Ectodermal cell (in vitro differentiated cells): ENCODE data around the gene VAT1L.
"Not testable (repeated sequence)": the region's sequence is repeated elsewhere in the genome, so short reads cannot be mapped to it uniquely, and the experiment has no call there.

Source experiments
- H3K27ac ChIP-seq: 2 replicates; pipeline ENCODE4 v1.7.0; 2013; ENCODE audit warnings: mild to moderate bottlenecking, low read depth, low read length; ENCODE audit not compliant: insufficient read depth, poor library complexity, severe bottlenecking
- H3K27me3 ChIP-seq: 2 replicates; pipeline ENCODE4 v1.7.0; 2013; ENCODE audit warnings: mild to moderate bottlenecking, low read length; ENCODE audit not compliant: insufficient read depth, control insufficient read depth, poor library complexity, severe bottlenecking
- H3K36me3 ChIP-seq: one replicate; pipeline ENCODE4 v1.7.0; 2013; ENCODE audit warnings: low read length; ENCODE audit not compliant: control insufficient read depth, insufficient read depth
- H3K4me1 ChIP-seq: one replicate; pipeline ENCODE4 v1.7.0; 2013; ENCODE audit warnings: low read length; ENCODE audit not compliant: control insufficient read depth, insufficient read depth
- H3K4me3 ChIP-seq: 2 replicates; pipeline ENCODE4 v1.7.0; 2013; ENCODE audit warnings: low read depth, low read length, control low read depth; ENCODE audit not compliant: insufficient read depth
- H3K9me3 ChIP-seq: 2 replicates; pipeline ENCODE4 v1.7.0; 2013; ENCODE audit warnings: mild to moderate bottlenecking, low read length, moderate library complexity; ENCODE audit not compliant: control insufficient read depth
- WGBS, 2 experiments: methylation state at CpG; one replicate each; pipeline ENCODE4 v1.1.7; 2013; ENCODE audit warnings: missing lambda C conversion rate in 2 of 2; 5-methylcytosine and 5-hydroxymethylcytosine counted together

Gene VAT1L

DNA sequence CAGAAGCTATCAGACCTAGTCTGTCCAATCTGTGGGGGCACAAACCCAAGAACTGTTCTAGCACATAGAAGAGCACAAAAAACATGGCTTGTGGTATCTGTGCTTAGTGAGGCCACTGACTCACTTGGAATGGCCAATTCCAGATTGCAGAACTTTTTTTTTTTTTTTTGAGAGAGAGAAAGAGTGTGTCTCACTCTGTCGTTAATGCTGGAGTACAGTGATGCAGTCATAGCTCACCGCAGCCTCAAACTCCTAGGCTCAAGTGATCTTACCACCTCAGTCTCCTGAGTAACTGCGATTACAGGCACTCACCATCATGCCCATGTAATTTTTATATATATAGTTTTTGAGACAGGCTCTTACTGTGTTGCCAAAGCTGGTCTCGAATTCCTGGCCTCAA is 156.8 kb downstream of the VAT1L start:
- Histone ChIP-seq H3K27me3 (no peaks in the 10 kb centered on the region), H3K9me3 (no peaks in the 10 kb centered on the region), H3K27ac (no peak overlapping the region), H3K4me3 (no peak overlapping the region), H3K36me3 (no peaks in the 10 kb centered on the region), H3K4me1 (peaks cover 7% of the 10 kb centered on the region)
- WGBS, 2 experiments, result 93% methylated on average over 4 of the region's 4 CpGs

DNA sequence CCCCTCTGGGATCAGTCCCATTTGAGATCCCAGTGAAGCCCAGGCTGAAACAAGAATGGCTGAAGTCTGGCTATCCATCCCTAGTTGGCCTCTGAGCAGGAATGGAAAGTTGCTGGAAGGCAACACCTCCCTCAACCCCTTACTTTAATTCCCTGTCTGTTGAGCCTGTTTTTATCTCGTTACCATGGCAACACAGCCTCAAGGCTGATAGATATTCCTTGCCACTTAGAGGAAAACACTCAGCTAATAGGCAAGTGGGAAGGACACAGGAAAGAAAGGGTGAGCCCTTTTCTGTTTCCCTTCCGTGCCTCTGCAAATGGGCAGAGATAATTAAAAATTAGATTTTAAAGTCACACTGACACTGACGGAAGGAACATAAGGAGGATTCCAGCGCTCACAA is 158.5 kb downstream of the VAT1L start:
- Histone ChIP-seq H3K4me3 (no peak overlapping the region), H3K27ac (no peak overlapping the region), H3K27me3 (no peaks in the 10 kb centered on the region), H3K9me3 (no peaks in the 10 kb centered on the region), H3K4me1 (peaks cover 7% of the 10 kb centered on the region), H3K36me3 (no peaks in the 10 kb centered on the region)
- WGBS, 2 experiments, result 87 to 92% methylated on average over 4 of the region's 4 CpGs

DNA sequence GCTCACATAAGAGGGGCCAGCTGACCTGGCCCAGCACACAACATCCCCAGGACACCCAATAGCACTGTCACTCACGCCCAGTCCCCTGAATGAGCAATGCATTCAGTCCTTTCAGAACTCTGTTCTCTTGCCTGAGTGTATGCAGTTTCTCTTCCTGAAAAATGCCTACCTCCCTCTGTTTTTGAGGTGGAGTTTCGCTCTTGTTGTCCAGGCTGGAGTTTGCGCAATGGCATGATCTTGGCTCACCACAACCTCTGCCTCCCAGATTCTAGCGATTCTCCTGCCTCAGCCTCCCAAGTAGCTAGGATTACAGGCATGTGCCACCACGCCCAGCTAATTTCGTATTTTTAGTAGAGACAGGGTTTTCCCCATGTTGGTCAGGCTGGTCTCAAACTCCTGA is 159.2 kb downstream of the VAT1L start:
- H3K4me1 ChIP-seq, H3K9me3 ChIP-seq, H3K27me3 ChIP-seq, H3K36me3 ChIP-seq, H3K27ac ChIP-seq, H3K4me3 ChIP-seq: not testable (repeated sequence)
- WGBS, 2 experiments, result 92 to 94% methylated on average over 6 of the region's 6 CpGs

DNA sequence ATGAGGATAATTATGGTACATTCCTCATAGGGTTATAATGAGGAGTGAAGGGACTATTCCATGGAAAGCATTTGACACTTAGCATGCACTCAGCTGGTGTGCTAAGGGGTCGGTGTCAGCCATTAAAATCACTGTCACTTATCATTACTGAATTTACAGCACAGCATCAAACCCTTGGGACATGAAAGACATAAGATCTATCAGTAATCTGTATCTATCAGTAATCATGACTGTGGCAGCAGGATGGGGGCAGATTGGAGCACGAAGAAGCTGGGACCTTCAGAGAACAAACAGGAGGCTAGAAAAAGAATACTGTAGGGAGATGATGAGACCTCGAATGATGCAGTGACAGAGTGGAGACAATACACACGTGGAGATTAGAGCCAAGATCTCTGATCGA is 160.5 kb downstream of the VAT1L start:
- Histone ChIP-seq H3K27me3 (no peaks in the 10 kb centered on the region), H3K9me3 (no peaks in the 10 kb centered on the region), H3K4me3 (no peak overlapping the region), H3K27ac (no peak overlapping the region), H3K4me1 (peaks cover 7% of the 10 kb centered on the region), H3K36me3 (no peaks in the 10 kb centered on the region)
- WGBS, 2 experiments, result 86 to 88% methylated on average over 5 of the region's 5 CpGs

DNA sequence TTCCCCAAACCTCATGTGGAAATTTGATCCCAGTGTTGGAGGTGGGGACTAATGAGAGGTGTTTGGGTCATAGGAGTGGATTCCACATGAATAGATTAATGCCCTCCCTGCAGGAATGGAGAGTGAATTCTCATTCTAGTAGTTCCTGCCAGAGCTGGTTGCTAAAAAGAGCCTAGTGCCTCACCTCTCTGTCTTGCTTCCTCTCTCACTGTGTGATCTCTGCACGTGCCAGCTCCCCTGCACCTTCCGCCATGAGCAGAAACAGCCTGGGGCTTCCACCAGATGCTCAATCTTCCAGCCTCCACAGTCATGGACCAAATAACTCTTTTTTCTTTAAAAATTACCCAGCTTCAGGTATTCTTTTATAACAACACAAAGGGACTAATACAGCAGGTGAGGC is 161.1 kb downstream of the VAT1L start:
- H3K27me3 ChIP-seq, result no peaks in the 10 kb centered on the region
- H3K27ac ChIP-seq, result no peak overlapping the region
- H3K36me3 ChIP-seq, result no peaks in the 10 kb centered on the region
- peaks cover 7% of the 10 kb centered on the region for H3K4me1 ChIP-seq
- 85 to 92% methylated on average over 2 of the region's 2 CpGs for WGBS, 2 experiments
- H3K9me3 ChIP-seq, result no peaks in the 10 kb centered on the region
- no peak overlapping the region for H3K4me3 ChIP-seq

DNA sequence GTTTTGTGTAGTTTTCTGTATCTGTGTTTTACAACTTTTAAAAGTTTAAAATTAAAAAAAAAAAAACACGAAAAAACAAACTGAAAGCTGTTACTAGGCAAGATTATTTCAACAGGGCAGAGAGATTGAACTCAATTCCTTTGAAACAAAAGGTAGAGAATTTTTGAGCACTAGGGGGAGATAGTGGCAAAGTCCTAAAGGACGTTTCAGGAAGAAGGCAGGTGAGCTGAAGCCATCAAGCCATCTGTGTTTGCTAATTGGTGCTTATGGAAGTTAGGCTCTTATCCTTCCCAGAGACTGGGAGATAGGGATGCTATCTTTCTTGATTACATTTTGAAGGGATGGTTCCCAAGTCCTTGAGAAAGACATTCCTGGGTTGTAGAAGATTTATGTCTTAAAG is 163.4 kb downstream of the VAT1L start:
- Histone ChIP-seq H3K4me3 (no peak overlapping the region), H3K9me3 (no peaks in the 10 kb centered on the region), H3K27me3 (no peaks in the 10 kb centered on the region), H3K4me1 (peaks cover 4% of the 10 kb centered on the region), H3K27ac (no peak overlapping the region), H3K36me3 (no peaks in the 10 kb centered on the region)
- whole genome bisulfite sequencing, 2 experiments, result 52 to 53% methylated on average over 2 of the region's 2 CpGs

DNA sequence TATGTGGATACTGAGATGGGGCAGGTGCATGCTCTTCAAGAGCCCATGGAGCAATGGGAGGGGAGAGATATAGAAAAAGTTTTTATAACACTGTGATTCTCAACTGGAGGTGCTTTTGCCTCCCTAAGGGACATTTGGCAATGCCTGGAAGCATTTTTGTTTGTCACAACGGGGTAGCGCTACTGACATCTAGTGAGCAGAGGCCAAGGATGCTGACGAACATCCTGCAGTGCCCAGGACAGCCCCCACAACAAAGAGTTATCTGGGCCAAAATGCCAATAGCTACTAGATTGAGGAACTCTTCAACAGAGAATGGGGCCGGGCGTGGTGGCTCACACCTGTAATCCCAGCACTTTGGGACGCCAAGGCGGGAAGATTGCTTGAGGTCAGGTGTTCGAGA is 166.8 kb downstream of the VAT1L start:
- no peak overlapping the region for H3K27ac ChIP-seq
- H3K4me1 ChIP-seq, result no peaks in the 10 kb centered on the region
- no peaks in the 10 kb centered on the region for H3K36me3 ChIP-seq
- H3K4me3 ChIP-seq, result no peak overlapping the region
- WGBS, 2 experiments, result 88 to 89% methylated on average over 8 of the region's 8 CpGs
- H3K27me3 ChIP-seq, result no peaks in the 10 kb centered on the region
- H3K9me3 ChIP-seq, result no peaks in the 10 kb centered on the region

DNA sequence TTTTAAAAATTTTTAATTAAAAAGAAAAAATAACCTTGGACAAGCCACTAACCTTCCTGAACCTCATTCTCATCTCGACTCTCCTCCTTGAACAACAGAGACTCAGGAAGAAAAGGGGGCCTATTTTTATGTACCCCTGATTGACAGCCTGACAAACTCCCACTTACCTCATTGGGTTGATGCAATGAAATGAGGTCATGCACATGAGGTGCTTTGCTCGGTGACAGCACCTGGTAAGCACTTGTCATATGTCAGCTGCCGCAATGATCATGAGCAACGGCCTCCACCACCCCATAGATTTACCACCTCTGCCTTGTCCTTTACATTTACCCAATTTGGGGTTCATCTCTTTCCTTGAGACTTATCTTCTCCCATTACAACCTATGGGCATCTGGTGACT is 167.9 kb downstream of the VAT1L start:
- no peak overlapping the region for H3K4me3 ChIP-seq
- no peaks in the 10 kb centered on the region for H3K4me1 ChIP-seq
- H3K36me3 ChIP-seq, result no peaks in the 10 kb centered on the region
- no peaks in the 10 kb centered on the region for H3K9me3 ChIP-seq
- H3K27me3 ChIP-seq, result no peaks in the 10 kb centered on the region
- no peak overlapping the region for H3K27ac ChIP-seq
- WGBS, 2 experiments, result 94 to 95% methylated on average over 4 of the region's 4 CpGs

DNA sequence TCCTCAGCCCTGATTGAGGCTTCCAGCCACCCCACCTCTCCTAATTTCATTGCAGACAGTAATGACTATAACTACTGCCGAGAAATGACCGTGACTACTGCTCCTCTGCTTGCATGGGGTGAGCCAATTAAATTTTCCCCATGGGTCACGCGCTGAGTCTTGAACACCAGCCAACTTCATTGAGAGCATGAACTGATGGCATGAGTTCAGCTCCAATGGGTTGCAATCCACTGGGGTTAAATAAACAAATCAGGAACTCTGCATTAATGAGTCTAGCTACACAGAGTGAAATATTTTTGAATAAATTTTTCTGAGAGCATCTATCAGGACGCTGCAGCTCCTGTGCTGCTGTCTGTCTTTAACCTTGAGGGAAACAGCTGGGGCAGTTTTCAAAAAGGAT is 172.4 kb downstream of the VAT1L start:
- Histone ChIP-seq H3K9me3 (no peaks in the 10 kb centered on the region), H3K27me3 (no peaks in the 10 kb centered on the region), H3K27ac (no peak overlapping the region), H3K36me3 (no peaks in the 10 kb centered on the region), H3K4me3 (no peak overlapping the region), H3K4me1 (peaks cover 15% of the 10 kb centered on the region)
- 86 to 88% methylated on average over 5 of the region's 5 CpGs for WGBS, 2 experiments

DNA sequence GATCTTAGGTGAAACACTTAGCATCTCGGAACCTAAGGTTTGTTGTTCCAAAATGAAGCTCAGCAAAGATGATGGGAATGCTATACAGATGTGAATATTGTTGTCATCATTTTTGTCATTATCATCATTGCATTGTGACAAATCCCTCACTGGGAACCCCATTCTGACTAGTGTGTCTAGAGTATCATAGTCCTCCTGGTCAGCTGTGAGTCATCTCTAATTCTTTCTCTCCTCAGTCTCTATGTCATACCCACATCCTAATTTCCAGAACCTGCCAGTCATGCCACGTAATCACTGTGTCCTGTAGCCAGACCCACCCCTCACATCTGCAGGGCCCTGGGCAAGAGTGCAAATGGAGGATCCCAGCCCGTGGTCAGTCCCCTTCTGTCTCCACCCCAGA is 173.4 kb downstream of the VAT1L start:
- H3K9me3 ChIP-seq, result no peaks in the 10 kb centered on the region
- H3K27ac ChIP-seq, result no peak overlapping the region
- H3K36me3 ChIP-seq, result no peaks in the 10 kb centered on the region
- peaks cover 18% of the 10 kb centered on the region for H3K4me1 ChIP-seq
- no peaks in the 10 kb centered on the region for H3K27me3 ChIP-seq
- WGBS, 2 experiments, result 95 to 96% methylated on average over 3 of the region's 3 CpGs
- no peak overlapping the region for H3K4me3 ChIP-seq

DNA sequence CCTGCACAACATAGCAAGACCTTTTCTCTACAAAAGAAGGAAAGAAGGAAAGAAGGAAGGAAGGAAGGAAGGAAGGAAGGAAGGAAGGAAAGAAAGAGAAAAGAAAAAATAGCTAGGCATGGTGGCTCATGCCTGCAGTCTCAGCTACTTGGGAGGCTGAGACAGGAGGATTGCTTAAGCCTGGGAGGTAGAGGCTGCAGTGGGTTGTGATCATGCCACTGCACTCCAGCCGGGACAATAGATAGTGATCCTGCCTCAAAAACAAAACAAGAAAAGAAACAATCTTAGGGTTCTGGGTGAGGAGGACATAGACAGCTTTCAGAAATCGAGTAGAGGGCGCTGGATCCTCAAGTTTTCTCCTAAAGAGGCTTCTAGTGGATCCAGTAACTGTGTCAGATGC is 174.3 kb downstream of the VAT1L start:
- no peaks in the 10 kb centered on the region for H3K36me3 ChIP-seq
- 79 to 82% methylated on average over 3 of the region's 3 CpGs for WGBS, 2 experiments
- H3K9me3 ChIP-seq, result no peaks in the 10 kb centered on the region

More for the DNA sequence above, 174.3 kb downstream of the VAT1L start:
- Histone ChIP-seq H3K27me3 (no peaks in the 10 kb centered on the region), H3K4me1 (peaks cover 26% of the 10 kb centered on the region), H3K4me3 (no peak overlapping the region), H3K27ac (no peak overlapping the region)
